NCI-H1436 (cell line): ENCODE data around the gene GTF2I.
"Not testable (repeated sequence)": the region's sequence is repeated elsewhere in the genome, so short reads cannot be mapped to it uniquely, and the experiment has no call there.

Experiments used
- DNase-seq: peaks from one replicate; lab custom pipeline; 2025; lab: John Stamatoyannopoulos, UW

The GTF2I gene

DNA sequence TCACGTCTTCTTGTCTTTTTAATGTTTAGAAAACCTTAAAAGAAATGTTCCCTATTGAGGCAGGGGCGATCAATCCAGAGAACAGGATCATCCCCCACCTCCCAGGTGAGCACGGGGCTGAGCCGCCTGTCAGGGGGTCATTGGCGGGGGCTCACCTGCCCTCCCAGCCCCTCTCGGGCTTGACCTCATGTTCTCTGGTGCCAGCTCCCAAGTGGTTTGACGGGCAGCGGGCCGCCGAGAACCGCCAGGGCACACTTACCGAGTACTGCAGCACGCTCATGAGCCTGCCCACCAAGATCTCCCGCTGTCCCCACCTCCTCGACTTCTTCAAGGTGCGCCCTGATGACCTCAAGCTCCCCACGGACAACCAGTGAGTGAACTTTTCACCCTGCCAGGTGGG is 121.5 kb downstream of the GTF2I start:
- not testable (repeated sequence) for DNase-seq

- DNase-seq: not testable (repeated sequence)
These were observed 124.2 kb downstream of the GTF2I start for GRCh38 chr7:74781746-74782145.

DNA sequence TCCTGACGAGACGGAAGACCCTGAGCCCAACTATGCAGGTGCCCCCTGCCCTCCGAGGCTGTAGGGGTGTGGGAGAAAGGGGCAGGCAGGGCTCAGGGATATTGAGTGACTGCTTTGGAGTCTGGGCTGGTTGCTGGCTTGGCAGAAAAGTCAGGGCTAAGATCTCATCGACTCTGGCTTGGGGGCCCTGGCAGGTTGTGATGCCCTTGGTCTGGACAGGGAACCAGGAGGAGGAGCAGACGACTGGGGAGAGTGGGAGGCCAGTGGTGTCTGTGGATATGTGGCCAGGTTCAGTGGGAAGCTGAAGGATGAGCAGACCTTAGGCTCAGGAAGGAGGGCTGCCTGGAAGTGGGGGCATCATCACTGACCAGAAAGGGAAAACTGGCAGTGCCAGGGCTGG is 126.1 kb downstream of the GTF2I start:
- DNase-seq: not testable (repeated sequence)

DNA sequence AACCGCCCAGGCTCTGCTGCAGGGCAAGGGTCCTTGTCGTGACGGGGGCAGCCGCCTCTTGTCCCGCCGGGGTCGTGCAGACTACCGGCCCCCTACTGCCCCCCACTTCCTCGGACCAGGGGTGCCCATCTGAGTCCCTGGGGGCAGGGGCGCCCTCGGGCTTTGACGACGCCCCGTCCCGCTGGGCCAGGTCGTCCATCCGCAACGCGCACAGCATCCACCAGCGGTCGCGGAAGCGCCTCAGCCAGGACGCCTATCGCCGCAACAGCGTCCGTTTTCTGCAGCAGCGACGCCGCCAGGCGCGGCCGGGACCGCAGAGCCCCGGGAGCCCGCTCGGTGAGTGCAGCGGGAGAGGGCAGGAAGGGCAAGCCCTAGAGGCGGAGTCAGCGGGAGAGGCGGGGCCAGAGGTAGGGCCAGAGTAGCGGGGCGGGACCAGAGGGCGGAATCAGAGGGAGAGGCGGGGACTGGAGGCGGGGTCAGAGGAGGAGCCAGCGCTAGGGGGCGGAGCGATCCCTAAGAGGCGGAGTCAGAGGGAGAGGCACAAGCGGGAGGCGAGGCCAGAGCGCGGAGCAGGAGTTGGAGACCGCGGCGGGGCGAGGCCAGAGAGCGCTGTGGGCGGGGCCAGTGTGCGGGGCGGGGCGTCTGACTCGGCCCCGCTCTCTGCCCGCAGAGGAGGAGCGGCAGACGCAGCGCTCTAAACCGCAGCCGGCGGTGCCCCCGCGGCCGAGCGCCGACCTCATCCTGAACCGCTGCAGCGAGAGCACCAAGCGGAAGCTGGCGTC is 131.0 kb downstream of the GTF2I start:
- peak; percentile 70 for DNase-seq

- DNase-seq: not testable (repeated sequence)
These were observed 131.8 kb downstream of the GTF2I start for GRCh38 chr7:74789200-74789736.

- DNase-seq: not testable (repeated sequence)
These were observed 140.5 kb downstream of the GTF2I start for GRCh38 chr7:74797848-74798622.

- not testable (repeated sequence) for DNase-seq
These were observed 141.1 kb downstream of the GTF2I start for GRCh38 chr7:74798644-74799043.
